Ovary (tissue), 3 donors: ENCODE measurements around the gene ACSS1.

Source experiments
- POLR2A ChIP-seq: fragments of 450-650 bp; IDR thresholded peaks from one replicate; pipeline ENCODE4 v1.6.1; 2017; ENCODE audit warnings: antibody characterized with exemption, mild to moderate bottlenecking, moderate library complexity
- TF ChIP-seq, protein P1 (sequence below), 3 donors: fragments of 450-650 bp in 2 of 3; fragments of 200-600 bp in 1 of 3; IDR thresholded peaks; one replicate each; pipeline versions ENCODE4 v1.5.1 to v1.8.0; 2016 to 2022; ENCODE audit warnings: antibody characterized with exemption in 3 of 3, mild to moderate bottlenecking in 1 of 3
- donor health status: DM: no; HTN: no; CAD: no.

DNA sequence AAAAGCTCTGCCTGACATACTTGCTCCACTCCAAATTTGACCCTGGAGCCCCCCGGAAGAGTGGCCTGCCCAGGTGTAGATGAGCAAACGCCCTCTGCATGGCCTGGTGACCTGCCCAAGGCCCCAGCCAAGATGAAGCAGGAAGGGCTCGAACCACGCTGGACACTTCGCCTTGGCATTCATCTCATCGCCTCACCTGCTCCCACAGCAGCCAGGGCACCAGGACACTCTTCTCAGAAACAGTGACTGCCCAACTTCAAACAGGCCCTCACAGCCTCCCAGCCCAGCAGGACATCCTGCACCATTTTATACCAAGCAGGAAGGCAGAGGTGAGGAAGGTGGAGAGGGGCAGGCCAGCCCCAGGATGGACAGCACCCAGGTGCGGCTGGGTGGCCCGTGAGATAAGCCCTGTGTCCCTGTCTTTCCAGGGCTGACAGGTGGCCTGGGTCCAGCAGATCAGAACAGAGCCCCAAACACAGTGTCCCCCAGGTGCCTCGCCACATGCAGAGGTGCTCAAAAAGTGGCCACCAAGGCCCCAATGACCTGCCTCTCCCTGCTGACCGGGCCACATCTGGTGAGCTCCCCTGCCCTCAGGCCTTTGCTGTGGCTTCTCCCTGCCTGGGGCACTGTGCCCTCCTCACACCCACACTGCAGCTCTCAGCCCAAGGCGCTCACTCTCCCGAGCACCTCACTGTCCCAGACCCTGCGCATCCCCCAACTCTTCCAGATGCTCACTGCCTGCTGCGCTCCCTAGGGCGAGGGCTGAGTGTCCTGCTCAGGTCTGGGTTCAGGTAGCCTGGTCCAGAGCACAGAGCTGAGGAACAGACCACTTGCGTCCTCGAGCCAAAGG, 7.2 kb downstream of the ACSS1 start:
- TF ChIP-seq, protein P1, sequence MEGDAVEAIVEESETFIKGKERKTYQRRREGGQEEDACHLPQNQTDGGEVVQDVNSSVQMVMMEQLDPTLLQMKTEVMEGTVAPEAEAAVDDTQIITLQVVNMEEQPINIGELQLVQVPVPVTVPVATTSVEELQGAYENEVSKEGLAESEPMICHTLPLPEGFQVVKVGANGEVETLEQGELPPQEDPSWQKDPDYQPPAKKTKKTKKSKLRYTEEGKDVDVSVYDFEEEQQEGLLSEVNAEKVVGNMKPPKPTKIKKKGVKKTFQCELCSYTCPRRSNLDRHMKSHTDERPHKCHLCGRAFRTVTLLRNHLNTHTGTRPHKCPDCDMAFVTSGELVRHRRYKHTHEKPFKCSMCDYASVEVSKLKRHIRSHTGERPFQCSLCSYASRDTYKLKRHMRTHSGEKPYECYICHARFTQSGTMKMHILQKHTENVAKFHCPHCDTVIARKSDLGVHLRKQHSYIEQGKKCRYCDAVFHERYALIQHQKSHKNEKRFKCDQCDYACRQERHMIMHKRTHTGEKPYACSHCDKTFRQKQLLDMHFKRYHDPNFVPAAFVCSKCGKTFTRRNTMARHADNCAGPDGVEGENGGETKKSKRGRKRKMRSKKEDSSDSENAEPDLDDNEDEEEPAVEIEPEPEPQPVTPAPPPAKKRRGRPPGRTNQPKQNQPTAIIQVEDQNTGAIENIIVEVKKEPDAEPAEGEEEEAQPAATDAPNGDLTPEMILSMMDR (IDR thresholded peaks at IDR 0.05): no peak
- no peak for TF ChIP-seq POLR2A
